ENCODE results near the gene RHEB. TPM values are rescaled to one million over a fixed set of nuclear protein-coding genes. Genes with fewer than 3 reads are reported as not detected.

The RHEB gene
- total and polyA plus RNA-seq, 2 experiments from 2014 or later = 101 to 239 TPM

DNA sequence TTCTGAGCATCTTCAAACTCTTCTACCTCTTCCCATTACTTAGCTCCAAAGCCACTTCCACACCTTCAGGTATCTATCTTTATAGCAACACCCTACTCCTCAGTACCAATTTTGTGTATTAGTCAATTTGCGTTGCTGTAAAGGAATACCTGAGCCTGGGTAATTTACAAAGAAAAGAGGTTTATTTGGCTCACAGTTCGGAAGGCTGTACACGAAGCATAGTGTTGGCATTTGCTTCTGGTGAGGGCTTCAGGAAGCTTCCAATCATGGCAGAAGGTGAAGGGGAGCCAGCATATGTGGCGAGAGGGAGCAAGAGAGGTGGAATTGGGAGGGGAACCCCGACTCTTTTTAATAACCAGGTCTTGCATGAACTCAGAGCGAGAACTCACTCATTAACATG, 62.2 kb downstream of the RHEB start (continued):
- TF ChIP-seq, protein P1, sequence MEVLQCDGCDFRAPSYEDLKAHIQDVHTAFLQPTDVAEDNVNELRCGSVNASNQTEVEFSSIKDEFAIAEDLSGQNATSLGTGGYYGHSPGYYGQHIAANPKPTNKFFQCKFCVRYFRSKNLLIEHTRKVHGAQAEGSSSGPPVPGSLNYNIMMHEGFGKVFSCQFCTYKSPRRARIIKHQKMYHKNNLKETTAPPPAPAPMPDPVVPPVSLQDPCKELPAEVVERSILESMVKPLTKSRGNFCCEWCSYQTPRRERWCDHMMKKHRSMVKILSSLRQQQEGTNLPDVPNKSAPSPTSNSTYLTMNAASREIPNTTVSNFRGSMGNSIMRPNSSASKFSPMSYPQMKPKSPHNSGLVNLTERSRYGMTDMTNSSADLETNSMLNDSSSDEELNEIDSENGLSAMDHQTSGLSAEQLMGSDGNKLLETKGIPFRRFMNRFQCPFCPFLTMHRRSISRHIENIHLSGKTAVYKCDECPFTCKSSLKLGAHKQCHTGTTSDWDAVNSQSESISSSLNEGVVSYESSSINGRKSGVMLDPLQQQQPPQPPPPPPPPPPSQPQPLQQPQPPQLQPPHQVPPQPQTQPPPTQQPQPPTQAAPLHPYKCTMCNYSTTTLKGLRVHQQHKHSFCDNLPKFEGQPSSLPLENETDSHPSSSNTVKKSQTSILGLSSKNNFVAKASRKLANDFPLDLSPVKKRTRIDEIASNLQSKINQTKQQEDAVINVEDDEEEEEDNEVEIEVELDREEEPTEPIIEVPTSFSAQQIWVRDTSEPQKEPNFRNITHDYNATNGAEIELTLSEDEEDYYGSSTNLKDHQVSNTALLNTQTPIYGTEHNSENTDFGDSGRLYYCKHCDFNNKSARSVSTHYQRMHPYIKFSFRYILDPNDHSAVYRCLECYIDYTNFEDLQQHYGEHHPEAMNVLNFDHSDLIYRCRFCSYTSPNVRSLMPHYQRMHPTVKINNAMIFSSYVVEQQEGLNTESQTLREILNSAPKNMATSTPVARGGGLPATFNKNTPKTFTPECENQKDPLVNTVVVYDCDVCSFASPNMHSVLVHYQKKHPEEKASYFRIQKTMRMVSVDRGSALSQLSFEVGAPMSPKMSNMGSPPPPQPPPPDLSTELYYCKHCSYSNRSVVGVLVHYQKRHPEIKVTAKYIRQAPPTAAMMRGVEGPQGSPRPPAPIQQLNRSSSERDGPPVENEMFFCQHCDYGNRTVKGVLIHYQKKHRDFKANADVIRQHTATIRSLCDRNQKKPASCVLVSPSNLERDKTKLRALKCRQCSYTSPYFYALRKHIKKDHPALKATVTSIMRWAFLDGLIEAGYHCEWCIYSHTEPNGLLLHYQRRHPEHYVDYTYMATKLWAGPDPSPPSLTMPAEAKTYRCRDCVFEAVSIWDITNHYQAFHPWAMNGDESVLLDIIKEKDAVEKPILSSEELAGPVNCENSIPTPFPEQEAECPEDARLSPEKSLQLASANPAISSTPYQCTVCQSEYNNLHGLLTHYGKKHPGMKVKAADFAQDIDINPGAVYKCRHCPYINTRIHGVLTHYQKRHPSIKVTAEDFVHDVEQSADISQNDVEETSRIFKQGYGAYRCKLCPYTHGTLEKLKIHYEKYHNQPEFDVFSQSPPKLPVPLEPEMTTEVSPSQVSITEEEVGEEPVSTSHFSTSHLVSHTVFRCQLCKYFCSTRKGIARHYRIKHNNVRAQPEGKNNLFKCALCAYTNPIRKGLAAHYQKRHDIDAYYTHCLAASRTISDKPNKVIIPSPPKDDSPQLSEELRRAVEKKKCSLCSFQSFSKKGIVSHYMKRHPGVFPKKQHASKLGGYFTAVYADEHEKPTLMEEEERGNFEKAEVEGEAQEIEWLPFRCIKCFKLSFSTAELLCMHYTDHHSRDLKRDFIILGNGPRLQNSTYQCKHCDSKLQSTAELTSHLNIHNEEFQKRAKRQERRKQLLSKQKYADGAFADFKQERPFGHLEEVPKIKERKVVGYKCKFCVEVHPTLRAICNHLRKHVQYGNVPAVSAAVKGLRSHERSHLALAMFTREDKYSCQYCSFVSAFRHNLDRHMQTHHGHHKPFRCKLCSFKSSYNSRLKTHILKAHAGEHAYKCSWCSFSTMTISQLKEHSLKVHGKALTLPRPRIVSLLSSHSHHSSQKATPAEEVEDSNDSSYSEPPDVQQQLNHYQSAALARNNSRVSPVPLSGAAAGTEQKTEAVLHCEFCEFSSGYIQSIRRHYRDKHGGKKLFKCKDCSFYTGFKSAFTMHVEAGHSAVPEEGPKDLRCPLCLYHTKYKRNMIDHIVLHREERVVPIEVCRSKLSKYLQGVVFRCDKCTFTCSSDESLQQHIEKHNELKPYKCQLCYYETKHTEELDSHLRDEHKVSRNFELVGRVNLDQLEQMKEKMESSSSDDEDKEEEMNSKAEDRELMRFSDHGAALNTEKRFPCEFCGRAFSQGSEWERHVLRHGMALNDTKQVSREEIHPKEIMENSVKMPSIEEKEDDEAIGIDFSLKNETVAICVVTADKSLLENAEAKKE (CRISPR knock-in tag; IDR thresholded peaks at IDR 0.05) = no peak
- TF ChIP-seq EZH2phosphoT487 (IDR thresholded peaks at IDR 0.05; ENCODE audit: unreplicated experiment) = no peak
- TF ChIP-seq ETS1 (IDR thresholded peaks at IDR 0.05) = no peak
- no peak for TF ChIP-seq STAT1 (IDR thresholded peaks at IDR 0.05; ENCODE audit: unreplicated experiment)
- TF ChIP-seq NANOG (IDR thresholded peaks at IDR 0.05; ENCODE audit: borderline replicate concordance) = no peak

- H3K27me3 ChIP-seq (ENCODE audit: insufficient read depth) = no peaks in the 10 kb centered on the region
- no peak overlapping the region for H2AFZ ChIP-seq
- TF ChIP-seq, protein P1 (CRISPR knock-in tag; IDR thresholded peaks at IDR 0.05) = peak; percentile 74
- peak; percentile 86 for TF ChIP-seq NANOG (IDR thresholded peaks at IDR 0.05; ENCODE audit: borderline replicate concordance)
- TF ChIP-seq POLR2AphosphoS5 (IDR thresholded peaks at IDR 0.05; ENCODE audit: low read depth) = 0 out of 2 replicates have a peak, but pooled peaks have one; percentile 13
- TF ChIP-seq CREB1 (CRISPR knock-in tag; IDR thresholded peaks at IDR 0.05; ENCODE audit: low read depth) = no peak
- Mint-ChIP-seq H3K36me3 (ENCODE audit: low read depth) (peaks cover 40% of the 10 kb centered on the region), H3K27ac (peak overlapping the region; percentile 62), H3K4me3 (peak overlapping the region; percentile 25; the same call in 1 of the 3 replicates), H3K27me3 (ENCODE audit: insufficient read depth, low read depth, poor library complexity) (peaks cover 17% of the 10 kb centered on the region), H3K4me1 (peaks cover 71% of the 10 kb centered on the region), H3K9me3 (peaks cover 36% of the 10 kb centered on the region)
- peaks cover 27% of the 10 kb centered on the region; the same call in 1 of the 2 replicates for H3F3A ChIP-seq (replicated peaks; ENCODE audit: low read depth)
- peak overlapping the region; percentile 60 for H3K4me2 ChIP-seq
- peak; percentile 95 for DNase-seq (ENCODE audit: low spot score)
- no peaks in the 10 kb centered on the region for H4K20me1 ChIP-seq (replicated peaks; ENCODE audit: insufficient read depth)
- H3K79me2 ChIP-seq (replicated peaks; ENCODE audit: insufficient read depth) = no peaks in the 10 kb centered on the region
- H3K27ac ChIP-seq (ENCODE audit: low read depth) = peak overlapping the region; percentile 80
- H3K4me3 ChIP-seq = 0 out of 2 replicates have a peak overlapping the region, but pooled peaks have one; percentile 18
- H3K4me1 ChIP-seq (ENCODE audit: insufficient read depth) = peaks cover 59% of the 10 kb centered on the region
- peaks cover 3% of the 10 kb centered on the region; the same call in 1 of the 2 replicates for H3K9me2 ChIP-seq (ENCODE audit: insufficient read depth)
- no peaks in the 10 kb centered on the region for H3K36me3 ChIP-seq (ENCODE audit: insufficient read depth)
- ATAC-seq = peak; percentile 54
Measured at GRCh38 chr7:151456782-151457181, 62.9 kb downstream of the RHEB start.

Measured in GM23338 (cell line).